Measurements from ENCODE around the gene ME3. TPM values are rescaled to one million over a fixed set of nuclear protein-coding genes. Genes with fewer than 3 reads are reported as not detected.

The ME3 gene
- total RNA-seq, 1 donor from 2014 or later: 10.8 TPM

- peaks cover 2% of the 10 kb centered on the region for H3K36me3 Mint-ChIP-seq (ENCODE audit: low read depth)
- H3K27me3 Mint-ChIP-seq (ENCODE audit: low read depth): no peaks in the 10 kb centered on the region
- peak; percentile 21 for TF ChIP-seq CTCF (IDR thresholded peaks at IDR 0.05)
- no peak overlapping the region for H3K27ac Mint-ChIP-seq (ENCODE audit: unreplicated experiment)
- DNase-seq (ENCODE audit: low spot score): no peak
- no peak overlapping the region for H3K4me3 Mint-ChIP-seq (ENCODE audit: unreplicated experiment)
- peaks cover 80% of the 10 kb centered on the region for H3K4me1 Mint-ChIP-seq (ENCODE audit: low read depth)
- no peaks in the 10 kb centered on the region for H3K9me3 Mint-ChIP-seq (ENCODE audit: low read depth)
Observed at GRCh38 chr11:86487671-86488070, 184.7 kb downstream of the ME3 start.

- DNase-seq (ENCODE audit: low spot score): no peak
- Mint-ChIP-seq H3K4me3 (ENCODE audit: unreplicated experiment) (no peak overlapping the region), H3K27ac (ENCODE audit: unreplicated experiment) (no peak overlapping the region), H3K36me3 (ENCODE audit: low read depth) (peaks cover 2% of the 10 kb centered on the region), H3K27me3 (ENCODE audit: low read depth) (no peaks in the 10 kb centered on the region), H3K9me3 (ENCODE audit: low read depth) (no peaks in the 10 kb centered on the region), H3K4me1 (ENCODE audit: low read depth) (peaks cover 80% of the 10 kb centered on the region)
- TF ChIP-seq CTCF (IDR thresholded peaks at IDR 0.05): no peak
Observed at GRCh38 chr11:86486261-86487030, 186.0 kb downstream of the ME3 start.

- Mint-ChIP-seq H3K4me1 (ENCODE audit: low read depth) (peaks cover 70% of the 10 kb centered on the region), H3K27me3 (ENCODE audit: low read depth) (no peaks in the 10 kb centered on the region), H3K27ac (ENCODE audit: unreplicated experiment) (peak overlapping the region; percentile 99), H3K9me3 (ENCODE audit: low read depth) (no peaks in the 10 kb centered on the region), H3K36me3 (ENCODE audit: low read depth) (peaks cover 2% of the 10 kb centered on the region), H3K4me3 (ENCODE audit: unreplicated experiment) (no peak overlapping the region)
- no peak for DNase-seq (ENCODE audit: low spot score)
- no peak for TF ChIP-seq CTCF (IDR thresholded peaks at IDR 0.05)
Observed at GRCh38 chr11:86484795-86485166, 187.6 kb downstream of the ME3 start.

- Mint-ChIP-seq H3K9me3 (ENCODE audit: low read depth) (no peaks in the 10 kb centered on the region), H3K36me3 (ENCODE audit: low read depth) (peaks cover 2% of the 10 kb centered on the region), H3K4me1 (ENCODE audit: low read depth) (peaks cover 72% of the 10 kb centered on the region), H3K4me3 (ENCODE audit: unreplicated experiment) (peak overlapping the region; percentile 26), H3K27ac (ENCODE audit: unreplicated experiment) (peak overlapping the region; percentile 99), H3K27me3 (ENCODE audit: low read depth) (no peaks in the 10 kb centered on the region)
- no peak for TF ChIP-seq CTCF (IDR thresholded peaks at IDR 0.05)
- DNase-seq (ENCODE audit: low spot score): no peak
Observed at GRCh38 chr11:86483940-86484794, 188.2 kb downstream of the ME3 start.

- H3K27ac Mint-ChIP-seq (ENCODE audit: unreplicated experiment): peak overlapping the region; percentile 99
- H3K4me1 Mint-ChIP-seq (ENCODE audit: low read depth): peaks cover 76% of the 10 kb centered on the region
- no peaks in the 10 kb centered on the region for H3K27me3 Mint-ChIP-seq (ENCODE audit: low read depth)
- DNase-seq (ENCODE audit: low spot score): no peak
- no peak overlapping the region for H3K4me3 Mint-ChIP-seq (ENCODE audit: unreplicated experiment)
- H3K36me3 Mint-ChIP-seq (ENCODE audit: low read depth): no peaks in the 10 kb centered on the region
- no peak for TF ChIP-seq CTCF (IDR thresholded peaks at IDR 0.05)
- no peaks in the 10 kb centered on the region for H3K9me3 Mint-ChIP-seq (ENCODE audit: low read depth)
Observed at GRCh38 chr11:86483610-86483939, 188.8 kb downstream of the ME3 start.

All from chondrocyte (in vitro differentiated cells).